OCI-M1 (cell line): ENCODE results near the gene TUBB.

ENCODE experiments used
- DNase-seq: peaks from one replicate; lab custom pipeline; 2025; lab: John Stamatoyannopoulos, UW

TUBB gene

DNA sequence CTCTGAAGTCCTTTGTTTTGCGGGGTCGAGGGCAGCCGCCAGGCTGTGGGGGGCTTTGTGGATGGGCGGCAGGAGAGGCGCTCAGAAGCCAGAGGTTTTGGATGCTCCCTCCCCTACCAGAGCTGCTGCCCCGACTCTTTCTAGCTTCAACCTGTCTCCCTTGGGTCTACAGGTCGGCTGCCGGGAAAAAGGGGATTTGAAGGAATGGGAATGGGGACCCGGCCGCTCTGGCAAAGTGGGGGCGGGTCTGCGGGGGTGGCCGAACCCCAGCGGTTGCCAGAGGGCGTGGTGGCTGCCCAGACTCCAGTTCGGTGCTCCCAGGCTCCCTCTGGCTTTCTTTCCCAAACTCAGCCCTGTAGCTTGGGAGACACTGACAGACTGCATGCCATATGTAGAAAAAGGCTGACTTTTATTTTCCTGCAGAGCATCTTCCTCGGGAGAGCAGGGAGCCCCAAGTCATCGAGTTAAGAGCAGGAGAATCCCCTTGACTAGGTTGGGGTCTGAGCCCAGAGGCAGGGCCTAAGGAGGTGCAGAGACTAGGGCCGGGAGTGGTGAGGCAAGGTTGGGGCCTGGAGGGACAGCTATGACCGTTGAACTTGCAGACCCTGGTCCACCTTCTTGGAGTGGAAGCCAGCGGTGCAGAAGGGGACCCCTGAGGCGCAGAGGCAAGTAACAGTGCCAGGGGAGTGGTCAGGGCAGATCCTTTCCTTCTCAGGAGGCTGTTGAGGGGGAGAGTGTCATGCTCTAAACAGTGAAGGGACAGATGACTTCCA lies 32.3 kb upstream of the TUBB start:
- peak; percentile 61 for DNase-seq

GRCh38 chr6:30688569-30688968 lies 31.6 kb upstream of the TUBB start:
- DNase-seq: no peak

GRCh38 chr6:30689022-30689865 lies 30.9 kb upstream of the TUBB start:
- no peak for DNase-seq

DNA sequence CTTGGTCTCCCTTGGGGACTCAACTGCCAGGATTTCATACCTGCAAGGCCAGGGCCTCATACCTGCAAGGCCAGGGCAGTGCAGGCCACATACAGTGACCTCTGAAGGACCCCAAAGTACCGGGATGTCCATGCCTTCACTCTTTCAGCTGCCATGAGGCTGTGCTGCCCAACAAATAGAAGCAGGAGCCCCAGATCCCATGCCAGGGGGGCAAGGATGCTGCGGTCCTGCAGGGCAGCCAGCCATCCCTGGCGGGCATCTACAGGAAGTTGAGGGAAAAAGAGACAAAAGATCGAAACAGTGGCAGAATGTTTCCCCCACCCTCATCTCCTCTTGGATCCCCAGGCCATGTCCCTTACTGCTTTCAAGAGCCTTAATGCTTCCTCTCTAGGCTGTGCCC lies 30.2 kb upstream of the TUBB start:
- DNase-seq: no peak

- peak; percentile 96 for DNase-seq
These were observed 29.5 kb upstream of the TUBB start, which contains the start of gene NRM for GRCh38 chr6:30690403-30691207. TSS of gene NRM (minus strand) at chr6:30690984. CDS start at chr6:30690974, 10 bp downstream.

GRCh38 chr6:30691208-30691847 lies 28.8 kb upstream of the TUBB start:
- no peak for DNase-seq

GRCh38 chr6:30696432-30696831 lies 23.7 kb upstream of the TUBB start:
- no peak for DNase-seq

- DNase-seq: no peak
These were observed 19.8 kb upstream of the TUBB start for GRCh38 chr6:30700340-30700739.

GRCh38 chr6:30703011-30703410 lies 17.1 kb upstream of the TUBB start:
- DNase-seq: no peak

DNA sequence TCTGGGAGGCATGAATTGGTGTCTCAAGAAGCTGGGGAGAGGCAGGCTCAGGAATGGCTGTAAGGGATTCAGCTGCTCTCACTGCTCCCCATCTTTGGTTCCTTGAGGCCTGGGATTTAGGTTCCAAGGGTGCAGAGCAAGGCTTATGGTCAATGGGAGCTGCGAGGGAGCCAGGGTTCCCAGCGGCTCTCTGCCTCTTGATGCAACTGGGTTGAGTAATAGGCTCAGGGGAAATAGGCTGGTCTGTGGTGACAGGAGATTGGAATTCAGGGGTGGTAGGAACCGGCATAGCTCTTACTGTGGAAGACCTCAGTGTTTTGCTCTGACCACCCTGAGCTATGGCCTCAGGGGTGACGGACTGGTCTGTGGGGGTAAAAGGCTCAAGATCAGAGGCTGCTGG lies 16.3 kb upstream of the TUBB start:
- no peak for DNase-seq

DNA sequence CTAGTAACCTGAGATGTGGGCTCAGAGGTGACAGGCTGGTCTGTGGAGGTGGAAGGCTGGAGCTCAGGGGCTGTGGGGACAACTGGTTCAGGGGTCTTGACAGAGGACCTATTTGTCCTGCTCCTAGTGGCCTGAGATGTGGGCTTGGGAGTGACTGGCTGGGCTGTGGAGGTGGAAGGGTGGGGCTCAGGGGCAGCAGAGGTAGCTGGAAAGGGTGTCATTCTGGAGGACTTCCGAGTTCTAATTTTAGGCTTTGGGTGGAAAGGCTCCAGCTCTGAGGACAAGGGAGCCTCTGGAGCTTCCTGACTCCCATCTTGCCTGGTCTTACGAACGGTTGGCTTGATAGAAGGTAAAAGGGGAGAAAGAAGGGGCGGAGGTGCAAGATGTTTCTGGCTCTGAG lies 14.5 kb upstream of the TUBB start:
- no peak for DNase-seq

- no peak for DNase-seq
These were observed 12.8 kb upstream of the TUBB start for GRCh38 chr6:30707281-30707850.

- DNase-seq: no peak
These were observed 10.9 kb upstream of the TUBB start for GRCh38 chr6:30709101-30709868.

- DNase-seq: no peak
These were observed 8.3 kb upstream of the TUBB start for GRCh38 chr6:30711758-30712380.

- DNase-seq: no peak
These were observed 7.7 kb upstream of the TUBB start for GRCh38 chr6:30712441-30712945.

GRCh38 chr6:30714263-30714662 lies 5.9 kb upstream of the TUBB start:
- no peak for DNase-seq

DNA sequence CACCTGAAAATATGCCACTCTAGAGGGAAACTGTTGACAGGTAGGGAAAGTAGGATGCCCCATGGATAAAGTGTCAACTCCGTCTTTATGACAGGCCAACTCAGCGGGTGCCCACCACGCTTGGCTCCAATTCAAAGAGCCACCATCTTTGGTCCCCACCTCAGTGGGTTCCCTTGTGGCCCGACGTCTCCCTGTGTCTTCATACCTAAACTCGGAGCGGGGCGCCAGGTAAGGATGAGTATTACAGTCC lies 3.3 kb upstream of the TUBB start:
- DNase-seq: no peak

DNA sequence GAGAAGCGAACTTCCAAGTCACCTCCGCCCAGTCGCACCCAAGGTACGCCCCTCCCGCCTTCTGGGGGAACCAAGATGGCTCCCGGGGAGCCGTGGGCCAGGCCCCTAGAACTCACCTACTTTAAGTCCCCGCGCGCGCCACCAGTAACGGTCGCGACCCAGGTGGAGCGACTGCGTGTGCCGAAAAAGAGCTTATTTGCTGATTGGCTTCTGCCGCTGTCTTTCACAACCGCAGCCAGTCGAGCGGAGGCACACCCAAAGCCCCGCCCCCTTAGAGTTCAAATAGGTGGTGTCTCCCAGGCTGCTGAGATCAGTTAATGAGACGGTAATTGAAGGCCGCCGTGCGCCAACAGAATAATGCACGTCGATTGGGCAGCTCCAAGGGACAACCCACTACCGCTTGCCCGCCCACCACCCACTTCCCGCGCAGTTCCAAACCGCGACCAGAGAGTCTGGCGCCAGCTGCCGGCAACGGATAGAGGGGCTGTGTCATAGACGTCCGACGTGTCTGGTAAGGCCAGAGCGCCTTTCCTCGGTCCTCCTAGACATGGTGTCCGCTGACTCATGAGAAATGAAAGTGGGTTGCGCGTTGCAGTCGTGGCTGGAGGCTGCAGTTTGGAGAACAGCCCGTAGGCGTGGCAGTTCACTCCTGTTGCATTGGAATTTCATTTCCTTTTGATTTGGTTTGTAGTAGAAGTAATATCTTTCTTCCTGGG lies 2.9 kb upstream of the TUBB start, which contains the start of gene MDC1:
MDC1 (minus strand) TSS at position 153 of the 716 bp plus-strand sequence. CDS start 2,106 bp downstream, outside the sequence.
- peak; percentile 100 for DNase-seq
